HG02943 (cell line): ENCODE measurements around the gene GRK4.

ENCODE experiments used
- ATAC-seq: cut with Tn5 transposase; IDR thresholded peaks from one replicate; pipeline ENCODE4 v1.9.1; 2021; ENCODE audit warnings: mild to moderate bottlenecking, low read depth, moderate library complexity; ENCODE audit not compliant: unreplicated experiment

Gene GRK4

GRCh38 chr4:2996415-2996814, 33.0 kb downstream of the GRK4 start:
- ATAC-seq = no peak

GRCh38 chr4:3007724-3008123, 44.4 kb downstream of the GRK4 start:
- no peak for ATAC-seq

GRCh38 chr4:3009422-3009821, 46.1 kb downstream of the GRK4 start:
- ATAC-seq = no peak

- no peak for ATAC-seq
Observed at GRCh38 chr4:3010577-3010976, 47.2 kb downstream of the GRK4 start.

- no peak for ATAC-seq
Observed at GRCh38 chr4:3010998-3011397, 47.6 kb downstream of the GRK4 start.

GRCh38 chr4:3011456-3012220, 48.3 kb downstream of the GRK4 start:
- no peak for ATAC-seq

GRCh38 chr4:3013323-3013722, 50.0 kb downstream of the GRK4 start:
- no peak for ATAC-seq

- ATAC-seq = no peak
Observed at GRCh38 chr4:3013839-3014350, 50.5 kb downstream of the GRK4 start.

- no peak for ATAC-seq
Observed at GRCh38 chr4:3016961-3017360, 53.6 kb downstream of the GRK4 start.

- no peak for ATAC-seq
Observed at GRCh38 chr4:3017504-3017903, 54.1 kb downstream of the GRK4 start.

GRCh38 chr4:3019145-3019846, 55.9 kb downstream of the GRK4 start:
- no peak for ATAC-seq

- ATAC-seq = no peak
Observed at GRCh38 chr4:3021127-3021526, 57.8 kb downstream of the GRK4 start.

GRCh38 chr4:3021627-3022026, 58.3 kb downstream of the GRK4 start:
- no peak for ATAC-seq

- no peak for ATAC-seq
Observed at GRCh38 chr4:3022112-3022511, 58.7 kb downstream of the GRK4 start.

- no peak for ATAC-seq
Observed at GRCh38 chr4:3022651-3023050, 59.3 kb downstream of the GRK4 start.

GRCh38 chr4:3025881-3026280, 62.5 kb downstream of the GRK4 start:
- no peak for ATAC-seq

GRCh38 chr4:3026540-3026939, 63.2 kb downstream of the GRK4 start:
- no peak for ATAC-seq

- no peak for ATAC-seq
Observed at GRCh38 chr4:3029464-3029863, 66.1 kb downstream of the GRK4 start.

- ATAC-seq = no peak
Observed at GRCh38 chr4:3030566-3031356, 67.4 kb downstream of the GRK4 start.

GRCh38 chr4:3031357-3032082, 68.1 kb downstream of the GRK4 start:
- ATAC-seq = no peak
